GM12801 (cell line): ENCODE data around the gene DYNLT2B.

ENCODE experiments used
- TF ChIP-seq, protein P1 (sequence below): IDR thresholded peaks from one replicate; pipeline ENCODE4 v1.5.1; 2011; ENCODE audit warnings: control low read depth; ENCODE audit not compliant: insufficient read length; ENCODE audit errors: extremely low read depth

DYNLT2B gene

GRCh38 chr3:196273655-196274054, 44.4 kb downstream of the DYNLT2B start:
- TF ChIP-seq, protein P1, sequence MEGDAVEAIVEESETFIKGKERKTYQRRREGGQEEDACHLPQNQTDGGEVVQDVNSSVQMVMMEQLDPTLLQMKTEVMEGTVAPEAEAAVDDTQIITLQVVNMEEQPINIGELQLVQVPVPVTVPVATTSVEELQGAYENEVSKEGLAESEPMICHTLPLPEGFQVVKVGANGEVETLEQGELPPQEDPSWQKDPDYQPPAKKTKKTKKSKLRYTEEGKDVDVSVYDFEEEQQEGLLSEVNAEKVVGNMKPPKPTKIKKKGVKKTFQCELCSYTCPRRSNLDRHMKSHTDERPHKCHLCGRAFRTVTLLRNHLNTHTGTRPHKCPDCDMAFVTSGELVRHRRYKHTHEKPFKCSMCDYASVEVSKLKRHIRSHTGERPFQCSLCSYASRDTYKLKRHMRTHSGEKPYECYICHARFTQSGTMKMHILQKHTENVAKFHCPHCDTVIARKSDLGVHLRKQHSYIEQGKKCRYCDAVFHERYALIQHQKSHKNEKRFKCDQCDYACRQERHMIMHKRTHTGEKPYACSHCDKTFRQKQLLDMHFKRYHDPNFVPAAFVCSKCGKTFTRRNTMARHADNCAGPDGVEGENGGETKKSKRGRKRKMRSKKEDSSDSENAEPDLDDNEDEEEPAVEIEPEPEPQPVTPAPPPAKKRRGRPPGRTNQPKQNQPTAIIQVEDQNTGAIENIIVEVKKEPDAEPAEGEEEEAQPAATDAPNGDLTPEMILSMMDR = no peak

DNA sequence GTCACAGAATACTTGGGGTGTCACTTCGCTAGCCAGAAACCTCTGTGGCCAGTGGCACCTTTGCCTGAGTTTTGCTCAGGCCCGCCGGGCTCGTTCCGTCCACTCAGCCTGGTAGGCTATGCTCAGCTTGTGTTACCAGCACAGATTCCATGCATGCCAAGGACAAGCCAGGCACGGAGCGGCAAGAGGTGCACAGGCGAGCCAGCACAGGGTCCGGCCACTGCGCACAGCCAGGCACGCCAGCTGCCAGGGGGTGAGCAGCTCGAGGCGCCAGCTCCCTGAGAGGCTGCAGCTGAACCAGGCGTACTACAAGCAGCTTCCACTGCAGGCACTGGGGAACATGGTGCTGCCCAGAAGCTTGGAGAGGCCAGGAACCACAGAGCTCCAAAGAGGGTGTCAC, 45.2 kb downstream of the DYNLT2B start:
- TF ChIP-seq, protein P1 = no peak

DNA sequence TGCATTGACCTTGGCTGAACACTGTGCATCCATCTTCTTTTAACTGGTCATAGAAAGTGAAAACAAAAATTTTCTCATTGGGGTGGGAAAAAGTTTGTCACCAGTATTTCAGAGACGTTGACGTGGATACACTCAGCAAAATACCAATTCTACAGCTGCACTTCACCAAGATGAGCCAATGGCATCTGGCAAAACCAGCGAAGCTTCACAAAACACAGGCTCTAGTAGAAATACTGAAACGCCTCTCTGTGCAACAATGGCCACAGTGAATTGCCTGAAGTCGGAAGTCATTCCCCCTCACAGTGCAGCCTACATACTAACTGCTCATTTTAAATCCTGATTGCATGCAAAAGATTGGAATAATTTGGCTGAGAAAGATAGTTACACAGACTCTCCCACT, 47.5 kb downstream of the DYNLT2B start:
- TF ChIP-seq, protein P1 = no peak

GRCh38 chr3:196268284-196269163, 49.5 kb downstream of the DYNLT2B start:
- TF ChIP-seq, protein P1 = no peak

GRCh38 chr3:196263819-196264218, 54.2 kb downstream of the DYNLT2B start:
- TF ChIP-seq, protein P1 = no peak

GRCh38 chr3:196260784-196261183, 57.3 kb downstream of the DYNLT2B start:
- TF ChIP-seq, protein P1 = no peak

- TF ChIP-seq, protein P1 = no peak
Observed at GRCh38 chr3:196255776-196256175, 62.3 kb downstream of the DYNLT2B start.
